CD4-positive, alpha-beta T cell treated with Interleukin-15 for 4 hours (primary cell): ENCODE results near the gene KRT75.

ENCODE experiments used
- DNase-seq: peaks from one replicate; pipeline ENCODE4 v3.0.0-alpha.2; 2020; ENCODE audit warnings: low spot score

The KRT75 gene

GRCh38 chr12:52391618-52392002 is 42.6 kb downstream of the KRT75 start:
- DNase-seq, result no peak

GRCh38 chr12:52390739-52391617 is 43.2 kb downstream of the KRT75 start:
- DNase-seq, result no peak

- DNase-seq, result no peak
Measured at GRCh38 chr12:52389313-52390207, 44.6 kb downstream of the KRT75 start.

GRCh38 chr12:52387859-52388258 is 46.3 kb downstream of the KRT75 start:
- no peak for DNase-seq

GRCh38 chr12:52385226-52385702 is 48.9 kb downstream of the KRT75 start, which contains the start of gene KRT84:
TSS of gene KRT84 (minus strand) at chr12:52385652. CDS start at chr12:52385585, 67 bp downstream.
- DNase-seq, result no peak

GRCh38 chr12:52383331-52383730 is 50.8 kb downstream of the KRT75 start:
- no peak for DNase-seq

GRCh38 chr12:52382854-52383253 is 51.3 kb downstream of the KRT75 start:
- no peak for DNase-seq

- no peak for DNase-seq
Measured at GRCh38 chr12:52381206-52381605, 53.0 kb downstream of the KRT75 start.

GRCh38 chr12:52380271-52380694 is 53.9 kb downstream of the KRT75 start:
- no peak for DNase-seq

GRCh38 chr12:52379536-52379935 is 54.6 kb downstream of the KRT75 start:
- DNase-seq, result no peak

GRCh38 chr12:52378091-52378490 is 56.1 kb downstream of the KRT75 start:
- DNase-seq, result no peak

- DNase-seq, result no peak
Measured at GRCh38 chr12:52377266-52377665, 56.9 kb downstream of the KRT75 start.
